OCI-LY1 (cell line): Measurements from ENCODE around the gene GPR135.

Source experiments
- CTCF ChIP-seq: fragments of 200-600 bp; sonication (generic), shearing (Covaris generic); IDR thresholded peaks from 2 replicates; pipeline ENCODE4 v1.5.1; 2017; ENCODE audit warnings: mild to moderate bottlenecking, antibody characterized with exemption, low read length, moderate library complexity, mixed read lengths
- EZH2 ChIP-seq: fragments of 200-600 bp; sonication (generic), shearing (Covaris generic); IDR thresholded peaks from 2 replicates; pipeline ENCODE4 v1.8.0; 2017; ENCODE audit warnings: borderline replicate concordance, mixed run types, mild to moderate bottlenecking, antibody characterized with exemption, low read length, moderate library complexity, mixed read lengths

GRCh38 chr14:59483819-59484638, 18.8 kb upstream of the GPR135 start, which contains the start of the genes JKAMP and L3HYPDH:
- TF ChIP-seq CTCF (peak; percentile 67), EZH2 (no peak)
